HepG2 (cell line): Measurements from ENCODE around the gene THADA. TPM values are rescaled to one million over a fixed set of nuclear protein-coding genes. Genes with fewer than 3 reads are reported as not detected.

Experiments used
- ARID3A ChIP-seq: IDR thresholded peaks from 2 replicates; pipeline ENCODE4 v1.6.1; 2012; ENCODE audit warnings: low read depth, low read length, improper control_type of control experiment
- CENPBD1 ChIP-seq: sonication (generic); formaldehyde crosslinking; IDR thresholded peaks from 2 replicates; pipeline ENCODE4 v1.8.0; 2022; ENCODE audit warnings: missing genetic modification reagents, low read depth, mild to moderate bottlenecking, borderline replicate concordance
- FOXJ3 ChIP-seq: sonication (generic); formaldehyde crosslinking; IDR thresholded peaks from 2 replicates; pipeline ENCODE4 v1.4.0; 2020; ENCODE audit warnings: missing genetic modification reagents, mild to moderate bottlenecking, borderline replicate concordance
- HNRNPK ChIP-seq: fragments of 200-400 bp; formaldehyde crosslinking; IDR thresholded peaks from 2 replicates; pipeline ENCODE4 v1.6.1; 2018; ENCODE audit warnings: low read length, low read depth, moderate library complexity, mild to moderate bottlenecking; ENCODE audit not compliant: poor library complexity, severe bottlenecking
- HOXA5 ChIP-seq: sonication (generic); formaldehyde crosslinking; IDR thresholded peaks from 2 replicates; pipeline ENCODE4 v1.4.0; 2020; ENCODE audit warnings: missing genetic modification reagents
- IRF1 ChIP-seq: sonication (generic); formaldehyde crosslinking; IDR thresholded peaks from 2 replicates; pipeline ENCODE4 v1.4.0; 2020; ENCODE audit warnings: low read depth, mild to moderate bottlenecking, missing genetic modification reagents
- KIAA2018 ChIP-seq: sonication (generic); formaldehyde crosslinking; IDR thresholded peaks from 2 replicates; pipeline ENCODE4 v1.5.0; 2020; ENCODE audit warnings: mild to moderate bottlenecking, missing genetic modification reagents, borderline replicate concordance
- MTA3 ChIP-seq: sonication (generic); formaldehyde crosslinking; IDR thresholded peaks from 2 replicates; pipeline ENCODE4 v1.4.0; 2020; ENCODE audit warnings: missing genetic modification reagents
- PAF1 ChIP-seq: IDR thresholded peaks from 2 replicates; pipeline ENCODE4 v1.6.1; 2016; ENCODE audit warnings: missing genetic modification reagents, missing compliant biosample characterization
- POGK ChIP-seq: sonication (generic); formaldehyde crosslinking; conservative IDR thresholded peaks from 2 replicates; pipeline ENCODE4 v1.8.0; 2022; ENCODE audit warnings: mild to moderate bottlenecking, moderate library complexity, missing genetic modification reagents
- RFXAP ChIP-seq: sonication (generic); formaldehyde crosslinking; IDR thresholded peaks from 2 replicates; pipeline ENCODE4 v1.4.0; 2020; ENCODE audit warnings: missing genetic modification reagents, borderline replicate concordance
- SALL2 ChIP-seq: sonication (generic); formaldehyde crosslinking; IDR thresholded peaks from 2 replicates; pipeline ENCODE4 v1.8.1; 2023; ENCODE audit warnings: mild to moderate bottlenecking, missing genetic modification reagents, inconsistent platforms
- ZFAT ChIP-seq: sonication (generic); formaldehyde crosslinking; conservative IDR thresholded peaks from 2 replicates; pipeline ENCODE4 v1.8.1; 2023; ENCODE audit warnings: missing genetic modification reagents, inconsistent platforms
- ZNF256 ChIP-seq: sonication (generic); formaldehyde crosslinking; conservative IDR thresholded peaks from 2 replicates; pipeline ENCODE4 v1.4.0; 2020; ENCODE audit warnings: missing genetic modification reagents
- ZNF547 ChIP-seq: sonication (generic); formaldehyde crosslinking; IDR thresholded peaks from 2 replicates; pipeline ENCODE4 v1.5.1; 2020; ENCODE audit warnings: mild to moderate bottlenecking, missing genetic modification reagents
- ZNF563 ChIP-seq: sonication (generic); formaldehyde crosslinking; IDR thresholded peaks from 2 replicates; pipeline ENCODE4 v1.8.0; 2022; ENCODE audit warnings: mild to moderate bottlenecking, moderate library complexity, missing genetic modification reagents
- ZSCAN12 ChIP-seq: sonication (generic); formaldehyde crosslinking; IDR thresholded peaks from 2 replicates; pipeline ENCODE4 v1.9.0; 2021; ENCODE audit warnings: mild to moderate bottlenecking, missing genetic modification reagents
- polyA plus RNA-seq, 8 experiments: library from polyadenylated mRNA; depleted of rRNA in 3 of 8; stranded (reverse) in 7 of 8; unstranded in 1 of 8; fragments of >200 nt; fragmentation: Illumina TruSeq in 4 of 8; extraction: Trizol in 4 of 8; gene quantifications; 2 replicates each; pipeline versions ENCODE4 v1.2.1 to v1.2.3, GENCODE V29; 2011 to 2016; ENCODE audit warnings: low read depth in 4 of 8, missing spikeins in 1 of 8, mixed read lengths in 1 of 8; ENCODE audit not compliant: insufficient read depth in 1 of 8
- total RNA-seq, 5 experiments: library from RNA; depleted of rRNA; stranded (reverse); fragments of >200 nt; fragmentation: Illumina TruSeq; extraction: Trizol; gene quantifications; 2 replicates each; pipeline ENCODE4 v1.2.3, GENCODE V29; 2016; ENCODE audit warnings: low read depth in 1 of 5

THADA gene
- total and polyA plus RNA-seq, 2 of the 13 experiments (the other 11 are each of a cell fraction or from before 2014, with no cell fraction given), result 12.7 to 21.7 TPM

GRCh38 chr2:43226558-43226954 lies 369.3 kb downstream of the THADA start, which contains the start of gene ZFP36L2 (continued):
- TF ChIP-seq IRF1, result 0 out of 2 replicates have a peak, but pooled peaks have one; percentile 18
- no peak for TF ChIP-seq PAF1 (CRISPR knock-in tag)
- peak; percentile 79 for TF ChIP-seq RFXAP (CRISPR knock-in tag)
- 0 out of 2 replicates have a peak, but pooled peaks have one; percentile 3 for TF ChIP-seq KIAA2018 (CRISPR knock-in tag)
- no peak; the same call in 1 of the 2 replicates for TF ChIP-seq ZNF547 (CRISPR knock-in tag)
- no peak for TF ChIP-seq FOXJ3 (CRISPR knock-in tag)
- TF ChIP-seq POGK, result no peak; the same call in 1 of the 2 replicates
- no peak for TF ChIP-seq MTA3
- no peak for TF ChIP-seq HNRNPK
- TF ChIP-seq ZFAT, result 0 out of 2 replicates have a peak, but pooled peaks have one; percentile 28
- TF ChIP-seq ARID3A, result no peak
- peak; percentile 76 for TF ChIP-seq HOXA5
- peak; percentile 16; the same call in 1 of the 2 replicates for TF ChIP-seq ZNF563 (CRISPR knock-in tag)
- no peak for TF ChIP-seq ZSCAN12 (CRISPR knock-in tag)
- TF ChIP-seq ZNF256 (CRISPR knock-in tag), result no peak
- TF ChIP-seq CENPBD1 (CRISPR knock-in tag), result no peak
- TF ChIP-seq SALL2 (CRISPR knock-in tag), result peak; percentile 81
